ENCODE measurements around the gene HIPK2. TPM values are rescaled to one million over a fixed set of nuclear protein-coding genes. Genes with fewer than 3 reads are reported as not detected.

Gene HIPK2
- total RNA-seq, 1 donor from 2014 or later: 6.0 TPM

DNA sequence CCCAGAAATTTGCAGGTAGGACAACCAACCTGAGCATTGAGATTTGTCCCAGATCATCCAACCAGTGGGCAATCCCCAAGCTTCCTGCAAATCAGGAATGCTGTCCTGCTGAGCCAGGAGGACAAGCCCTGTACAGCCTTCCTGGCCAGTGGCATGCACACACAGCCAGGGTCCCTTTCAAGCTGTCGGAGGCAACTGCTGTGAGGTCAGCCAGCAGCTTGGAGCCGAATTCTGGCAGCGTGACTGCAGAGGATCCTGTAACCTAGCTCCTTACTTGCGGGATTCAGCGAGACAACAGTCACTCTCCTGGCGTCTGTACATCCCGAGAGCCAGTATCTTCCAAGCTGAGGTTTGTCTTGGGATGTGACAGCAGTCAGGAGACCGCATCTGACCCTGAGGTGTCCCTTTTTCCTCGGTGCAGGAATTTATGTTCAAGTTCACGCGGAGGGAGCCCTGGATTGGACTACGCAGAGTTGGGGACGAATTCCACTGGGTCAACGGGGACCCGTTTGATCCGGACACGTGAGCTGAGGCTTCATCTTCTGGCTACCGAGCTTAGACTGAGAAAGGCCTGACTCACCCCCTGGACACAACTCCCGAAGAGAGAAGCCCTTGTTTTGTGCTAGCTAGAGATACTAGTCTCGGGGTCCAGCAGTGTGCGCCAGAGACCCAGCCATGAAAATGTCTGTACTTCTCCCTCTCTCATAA, 236.0 kb downstream of the HIPK2 start:
- DNase-seq (ENCODE audit: low spot score): no peak

GRCh38 chr7:139540203-139540602, 237.6 kb downstream of the HIPK2 start:
- no peak for DNase-seq (ENCODE audit: low spot score)

DNA sequence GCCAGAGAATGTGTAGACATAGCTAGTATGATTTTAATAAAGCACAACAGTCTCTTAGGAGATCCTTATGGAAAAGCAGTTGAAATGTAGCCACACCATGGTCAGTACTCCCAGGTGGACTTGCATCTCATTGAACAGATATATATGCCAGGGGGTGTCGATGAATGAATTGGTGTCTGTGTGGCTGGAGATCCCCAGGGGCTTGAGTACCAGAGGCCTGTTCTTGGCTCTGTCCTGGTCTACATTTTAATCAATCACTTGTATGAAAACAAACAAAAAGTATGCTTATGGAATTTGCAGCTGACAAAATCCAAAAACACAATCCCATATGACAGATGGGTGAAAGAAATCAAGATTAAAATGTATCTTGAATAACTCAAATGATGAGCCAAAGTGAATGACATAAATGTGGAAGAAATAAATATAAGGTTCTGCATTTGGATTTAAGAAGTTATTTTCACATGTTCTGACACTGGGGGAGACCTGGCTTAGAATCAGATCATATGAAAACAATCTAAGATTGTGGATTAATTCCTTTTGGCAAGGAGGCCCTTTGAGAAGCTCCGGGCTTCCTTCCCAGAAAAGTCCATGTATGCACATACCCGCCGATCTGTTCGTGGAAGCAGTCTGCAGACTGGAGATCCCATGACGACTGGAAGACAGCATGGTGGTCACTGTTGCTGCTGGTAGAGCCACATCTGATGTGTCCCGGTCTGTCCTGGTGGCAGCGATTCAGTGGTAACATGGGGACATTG, 238.7 kb downstream of the HIPK2 start:
- DNase-seq (ENCODE audit: low spot score): peak; percentile 20

DNA sequence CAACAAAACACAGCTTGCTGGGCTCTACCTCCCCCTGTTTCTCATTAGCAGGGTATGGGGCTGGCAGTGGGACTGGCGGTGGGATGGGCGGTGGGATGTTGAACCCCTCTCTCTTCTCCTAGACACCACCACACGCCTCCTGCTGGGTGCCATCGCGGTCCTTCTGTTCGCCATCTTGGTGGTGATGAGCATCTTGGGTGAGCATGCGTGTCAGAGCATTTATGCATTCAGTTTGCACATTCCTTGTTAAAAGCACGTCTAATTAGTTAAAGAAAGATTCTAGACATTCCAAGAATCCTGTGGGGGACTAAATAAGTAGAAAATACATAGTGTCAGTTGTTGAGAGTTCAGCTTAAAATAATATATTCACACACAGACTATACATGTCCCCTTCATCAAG, 241.6 kb downstream of the HIPK2 start:
- DNase-seq (ENCODE audit: low spot score): no peak

GRCh38 chr7:139534966-139535651, 242.7 kb downstream of the HIPK2 start:
- DNase-seq (ENCODE audit: low spot score): no peak

GRCh38 chr7:139534096-139534495, 243.7 kb downstream of the HIPK2 start:
- DNase-seq (ENCODE audit: low spot score): no peak

- no peak for DNase-seq (ENCODE audit: low spot score)
Measured at GRCh38 chr7:139532636-139533155, 245.1 kb downstream of the HIPK2 start.

GRCh38 chr7:139531094-139531493, 246.7 kb downstream of the HIPK2 start:
- DNase-seq (ENCODE audit: low spot score): no peak

GRCh38 chr7:139526578-139527544, 250.9 kb downstream of the HIPK2 start:
- DNase-seq (ENCODE audit: low spot score): peak; percentile 43

DNA sequence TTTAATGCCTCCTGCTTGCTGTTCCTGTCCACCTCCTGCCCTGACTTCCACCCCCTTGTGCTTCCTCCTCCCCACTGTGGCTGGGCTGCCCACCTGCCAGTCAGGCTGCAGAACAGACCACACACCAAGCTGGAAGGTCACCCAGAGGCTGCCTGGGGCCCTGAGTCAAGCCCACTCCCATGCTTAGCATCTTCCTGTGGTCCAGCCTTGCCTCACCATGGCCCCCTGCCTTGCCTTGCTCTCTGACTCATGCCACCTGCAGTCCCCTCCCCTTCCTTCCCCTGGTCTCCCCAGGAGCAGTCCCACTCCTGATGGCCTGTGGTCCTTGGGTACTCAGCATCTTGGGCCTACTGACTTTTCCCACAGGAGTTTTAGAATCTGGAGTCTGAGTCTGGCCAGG, 252.0 kb downstream of the HIPK2 start:
- no peak for DNase-seq (ENCODE audit: low spot score)

GRCh38 chr7:139525239-139525638, 252.6 kb downstream of the HIPK2 start:
- no peak for DNase-seq (ENCODE audit: low spot score)

DNA sequence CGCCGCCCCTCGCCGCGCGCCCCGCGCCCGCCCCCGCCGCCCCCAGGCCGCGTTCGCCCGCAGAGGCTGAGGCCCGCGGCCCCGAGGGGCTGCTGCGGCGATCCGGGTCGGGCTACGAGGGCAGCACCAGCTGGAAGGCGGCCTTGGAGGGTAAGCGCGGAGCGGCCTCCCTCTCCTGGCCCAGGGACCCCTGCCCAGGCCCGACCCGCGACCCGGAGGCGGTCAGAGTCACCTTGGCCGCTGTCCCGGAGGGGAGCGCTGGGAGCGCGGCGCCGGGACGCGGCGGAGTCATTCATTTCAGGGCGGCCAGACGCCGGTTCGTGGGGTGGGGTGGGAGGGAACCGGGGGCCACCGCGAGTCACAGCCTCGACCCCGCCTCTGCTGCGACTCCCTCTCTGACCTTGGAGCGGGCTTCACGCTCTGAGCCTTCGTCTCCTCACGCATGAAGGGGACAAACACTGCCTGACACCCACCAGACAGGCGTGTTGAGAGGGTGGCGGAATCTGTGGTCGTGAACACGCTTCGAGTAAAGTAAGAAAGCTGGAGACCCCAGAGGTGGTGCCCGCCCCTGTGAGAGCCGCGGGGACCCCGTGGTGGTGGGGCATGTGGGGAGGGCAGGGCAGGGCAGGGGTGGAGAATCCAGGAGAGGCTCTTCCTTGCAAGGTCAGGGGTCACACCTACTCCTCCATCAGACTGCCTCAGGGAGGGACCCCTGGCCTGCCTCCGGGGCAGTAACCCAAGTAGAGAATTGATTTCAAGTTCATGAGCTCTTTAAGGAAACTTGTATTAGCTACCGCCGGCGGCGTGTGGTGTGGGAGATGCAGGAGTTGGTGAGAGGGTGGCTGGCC, 253.6 kb downstream of the HIPK2 start:
- no peak for DNase-seq (ENCODE audit: low spot score)

GRCh38 chr7:139523199-139523941, 254.4 kb downstream of the HIPK2 start, which contains the start of gene CLEC2L:
Gene CLEC2L (plus strand): TSS chr7:139523685. CDS start chr7:139523928, 243 bp downstream.
- DNase-seq (ENCODE audit: low spot score): no peak

DNA sequence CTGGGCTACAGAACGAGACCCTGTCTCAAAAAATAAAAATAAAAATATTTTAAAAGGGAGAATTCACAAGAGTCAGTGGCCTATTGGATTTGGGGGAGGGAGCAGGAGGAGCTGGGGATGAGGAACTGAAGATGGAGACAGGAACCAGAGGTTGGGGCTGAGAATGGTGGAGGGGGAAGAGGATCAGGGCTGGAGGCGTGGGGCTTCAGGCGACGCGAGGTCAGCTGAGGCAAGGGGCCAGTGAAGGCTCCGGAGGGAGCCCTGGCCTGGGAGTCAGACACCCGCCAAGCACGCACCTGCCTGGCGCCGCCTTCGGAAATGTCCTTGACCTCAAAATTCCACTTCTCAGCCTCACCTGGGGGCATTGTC, 255.0 kb downstream of the HIPK2 start:
- DNase-seq (ENCODE audit: low spot score): no peak

- DNase-seq (ENCODE audit: low spot score): no peak
Measured at GRCh38 chr7:139521439-139521838, 256.4 kb downstream of the HIPK2 start.

DNA sequence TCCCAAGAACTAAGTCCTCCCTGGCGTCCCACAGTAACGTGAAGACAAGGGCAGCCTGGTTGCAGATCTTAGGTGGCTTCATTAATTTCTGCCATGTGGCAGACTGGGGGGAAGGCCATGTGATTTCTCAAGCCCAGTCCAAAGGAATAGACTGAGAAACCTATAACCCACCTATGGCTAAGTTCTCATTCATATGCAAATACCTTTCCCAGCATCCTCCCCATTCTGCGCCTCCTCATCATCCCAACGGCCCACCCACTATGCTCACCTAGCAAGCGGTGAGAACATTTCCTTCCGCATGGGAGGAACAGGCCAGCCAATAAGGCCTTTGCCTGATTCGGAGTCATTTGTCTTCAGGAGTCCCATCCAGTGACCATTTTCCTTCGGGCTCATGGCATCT, 262.5 kb downstream of the HIPK2 start:
- no peak for DNase-seq (ENCODE audit: low spot score)

Data from umbilical cord (tissue), 2 donors.